ENCODE data around the gene TMEM161B. TPM values are rescaled to one million over a fixed set of nuclear protein-coding genes. Genes with fewer than 3 reads are reported as not detected.

TMEM161B gene
- total RNA-seq, 4 donors from 2014 or later, result 7.6 to 16.2 (median 10.1) TPM

DNA sequence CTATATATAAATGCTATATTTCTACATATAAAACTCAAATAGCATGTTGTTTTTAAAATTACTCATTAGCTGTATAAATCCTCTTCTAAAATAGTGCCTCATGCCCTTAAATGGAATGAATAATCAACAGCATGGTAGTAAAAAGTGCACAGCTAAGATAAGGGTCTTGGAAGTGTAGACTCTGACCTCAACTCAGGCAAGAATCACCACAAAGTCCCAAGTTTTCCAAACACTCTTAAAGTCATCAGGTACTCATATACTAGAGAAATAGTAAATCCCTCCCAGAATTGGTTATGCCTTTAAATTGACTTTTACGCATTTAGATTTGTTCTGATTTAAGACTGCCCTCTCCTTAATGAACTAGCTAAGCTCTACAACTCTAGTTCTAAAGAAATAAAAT, 113.8 kb downstream of the TMEM161B start:
- Histone ChIP-seq H3K27ac (replicated peaks in 1 of 4) (no peak overlapping the region), H3K4me1 (no peaks in the 10 kb centered on the region), H3K9me3 (peaks cover 0 to 9% (median 3%) of the 10 kb centered on the region in 4 donors), H3K4me3 (no peak overlapping the region), H3K27me3 (peaks cover 0 to 8% (median 0%) of the 10 kb centered on the region in 4 donors), H3K36me3 (no peaks in the 10 kb centered on the region)
- no peak for TF ChIP-seq POLR2A (IDR thresholded peaks at IDR 0.05; ENCODE audit: low read depth)
- no peak for TF ChIP-seq POLR2AphosphoS5 (IDR thresholded peaks at IDR 0.05)
- TF ChIP-seq EP300 (IDR thresholded peaks at IDR 0.05), result no peak
- TF ChIP-seq, protein P1, sequence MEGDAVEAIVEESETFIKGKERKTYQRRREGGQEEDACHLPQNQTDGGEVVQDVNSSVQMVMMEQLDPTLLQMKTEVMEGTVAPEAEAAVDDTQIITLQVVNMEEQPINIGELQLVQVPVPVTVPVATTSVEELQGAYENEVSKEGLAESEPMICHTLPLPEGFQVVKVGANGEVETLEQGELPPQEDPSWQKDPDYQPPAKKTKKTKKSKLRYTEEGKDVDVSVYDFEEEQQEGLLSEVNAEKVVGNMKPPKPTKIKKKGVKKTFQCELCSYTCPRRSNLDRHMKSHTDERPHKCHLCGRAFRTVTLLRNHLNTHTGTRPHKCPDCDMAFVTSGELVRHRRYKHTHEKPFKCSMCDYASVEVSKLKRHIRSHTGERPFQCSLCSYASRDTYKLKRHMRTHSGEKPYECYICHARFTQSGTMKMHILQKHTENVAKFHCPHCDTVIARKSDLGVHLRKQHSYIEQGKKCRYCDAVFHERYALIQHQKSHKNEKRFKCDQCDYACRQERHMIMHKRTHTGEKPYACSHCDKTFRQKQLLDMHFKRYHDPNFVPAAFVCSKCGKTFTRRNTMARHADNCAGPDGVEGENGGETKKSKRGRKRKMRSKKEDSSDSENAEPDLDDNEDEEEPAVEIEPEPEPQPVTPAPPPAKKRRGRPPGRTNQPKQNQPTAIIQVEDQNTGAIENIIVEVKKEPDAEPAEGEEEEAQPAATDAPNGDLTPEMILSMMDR (IDR thresholded peaks at IDR 0.05), result no peak
- 94% methylated on average over 1 of the region's 1 CpG for WGBS
- intact Hi-C loops (cut with DNase I), result no loop called here
- DNase-seq (ENCODE audit: extremely low spot score), result no peak

DNA sequence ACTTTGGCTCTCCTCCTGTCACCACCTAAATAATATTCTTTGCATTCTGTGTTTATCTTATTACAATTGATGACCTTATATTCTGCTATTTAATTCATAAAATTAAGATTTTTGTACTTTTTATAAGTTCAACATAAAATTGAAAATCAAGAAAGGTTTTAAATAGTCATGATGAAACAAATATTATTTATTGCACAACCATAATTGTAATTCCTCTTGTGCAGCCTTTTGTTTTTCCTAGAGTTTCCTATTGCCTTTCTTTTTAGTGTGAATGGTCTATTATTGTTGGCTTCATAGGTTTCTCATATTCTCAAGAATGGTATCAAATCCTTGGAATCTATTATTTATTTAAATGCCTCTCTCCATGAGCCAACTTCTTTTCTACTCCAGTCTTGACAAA, 117.9 kb downstream of the TMEM161B start:
- DNase-seq (ENCODE audit: extremely low spot score), result no peak
- H3K36me3 ChIP-seq, result no peaks in the 10 kb centered on the region
- no peak overlapping the region for H3K4me3 ChIP-seq
- no peak overlapping the region for H3K27ac ChIP-seq (replicated peaks in 1 of 4)
- peaks cover 0 to 9% (median 3%) of the 10 kb centered on the region in 4 donors for H3K9me3 ChIP-seq
- intact Hi-C loops (cut with DNase I), result no loop called here
- TF ChIP-seq POLR2A (IDR thresholded peaks at IDR 0.05; ENCODE audit: low read depth) (no peak), EP300 (IDR thresholded peaks at IDR 0.05) (no peak), POLR2AphosphoS5 (IDR thresholded peaks at IDR 0.05) (no peak)
- TF ChIP-seq, protein P1 (IDR thresholded peaks at IDR 0.05), result no peak
- H3K4me1 ChIP-seq, result peaks cover 0 to 6% (median 3%) of the 10 kb centered on the region in 4 donors
- peaks cover 0 to 10% (median 0%) of the 10 kb centered on the region in 4 donors for H3K27me3 ChIP-seq

DNA sequence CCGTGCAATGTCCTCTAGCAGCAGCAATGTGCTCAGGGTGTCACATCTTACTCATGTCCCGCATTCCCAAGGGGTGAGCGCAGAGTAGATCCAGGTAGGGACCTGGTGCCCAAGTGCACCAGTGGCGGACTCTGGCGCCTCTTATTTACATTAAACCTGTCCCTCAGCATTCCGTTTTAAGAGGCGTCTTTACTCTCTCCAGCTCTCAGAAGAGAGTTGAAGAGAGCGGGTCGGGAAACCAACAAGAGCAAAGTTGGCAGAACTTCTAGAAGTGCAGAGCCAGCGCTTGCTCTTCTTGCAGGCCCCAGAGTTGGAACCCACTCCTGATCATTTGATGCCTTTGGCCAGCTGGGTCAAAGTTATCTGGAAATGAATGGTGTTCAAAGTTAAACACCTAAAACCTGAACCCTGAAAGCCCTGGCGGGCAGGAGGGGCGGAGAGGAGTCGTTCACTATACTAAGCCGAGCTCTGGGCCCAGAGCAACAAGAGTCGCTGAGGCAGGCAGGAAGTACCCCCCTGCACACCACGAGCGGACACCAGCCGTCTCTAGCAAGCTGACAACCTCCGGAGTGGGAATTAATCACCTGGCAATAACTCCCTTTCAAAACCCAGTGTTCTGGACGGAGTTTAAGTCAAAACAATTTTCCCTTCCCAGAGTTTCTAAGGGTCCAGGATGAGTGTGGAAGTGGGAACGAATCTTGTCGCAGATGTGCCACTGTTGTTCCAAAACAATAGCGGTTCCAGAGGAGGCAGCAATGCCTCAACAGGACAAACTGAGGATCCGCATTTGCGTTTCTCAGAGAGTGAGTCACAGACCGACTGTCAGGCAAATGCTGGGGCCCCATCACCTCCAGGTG, 122.8 kb downstream of the TMEM161B start:
- H3K9me3 ChIP-seq, result peaks cover 0 to 3% (median 0%) of the 10 kb centered on the region in 4 donors
- peaks cover 0 to 51% (median 11%) of the 10 kb centered on the region in 4 donors for H3K27me3 ChIP-seq
- H3K4me1 ChIP-seq, result peaks cover 24 to 52% (median 46%) of the 10 kb centered on the region in 4 donors
- no peak overlapping the region for H3K27ac ChIP-seq (replicated peaks in 1 of 4)
- TF ChIP-seq POLR2AphosphoS5 (IDR thresholded peaks at IDR 0.05) (no peak), POLR2A (IDR thresholded peaks at IDR 0.05; ENCODE audit: low read depth) (no peak), EP300 (IDR thresholded peaks at IDR 0.05) (no peak)
- TF ChIP-seq, protein P1 (IDR thresholded peaks at IDR 0.05), result no peak
- no peaks in the 10 kb centered on the region for H3K36me3 ChIP-seq
- WGBS, result 18% methylated on average over 25 of the region's 26 CpGs
- H3K4me3 ChIP-seq, result peak overlapping the region; percentile 19 to 38 (median 26)
- no peak for DNase-seq (ENCODE audit: extremely low spot score)
- intact Hi-C loops (cut with DNase I), result no loop called here

DNA sequence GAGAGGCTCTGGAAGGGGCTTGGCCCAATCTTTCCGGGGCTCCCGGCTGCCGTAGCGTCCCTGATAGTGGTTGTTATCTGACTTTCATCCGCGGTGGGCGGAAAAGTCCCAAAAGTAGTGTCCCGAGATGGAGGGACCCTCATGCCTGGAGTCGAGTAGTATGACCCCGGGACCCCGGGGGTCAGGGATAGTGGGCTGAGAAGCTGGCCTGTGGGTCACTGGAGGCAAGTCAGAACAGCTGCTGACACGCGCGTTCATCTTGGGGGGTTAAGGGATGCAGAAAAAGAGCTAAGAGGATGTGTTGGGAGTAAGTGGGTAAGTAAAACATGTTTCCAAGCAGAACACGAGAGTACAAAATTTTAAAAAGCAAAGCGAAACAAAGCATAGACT, 123.4 kb downstream of the TMEM161B start:
- no peak overlapping the region for H3K27ac ChIP-seq (replicated peaks in 1 of 4)
- no peak for DNase-seq (ENCODE audit: extremely low spot score)
- H3K36me3 ChIP-seq, result no peaks in the 10 kb centered on the region
- peaks cover 30 to 58% (median 52%) of the 10 kb centered on the region in 4 donors for H3K4me1 ChIP-seq
- peaks cover 0 to 57% (median 11%) of the 10 kb centered on the region in 4 donors for H3K27me3 ChIP-seq
- TF ChIP-seq POLR2A (IDR thresholded peaks at IDR 0.05; ENCODE audit: low read depth) (no peak), EP300 (IDR thresholded peaks at IDR 0.05) (no peak), POLR2AphosphoS5 (IDR thresholded peaks at IDR 0.05) (no peak)
- TF ChIP-seq, protein P1 (IDR thresholded peaks at IDR 0.05), result no peak
- WGBS, result 26% methylated on average over 15 of the region's 16 CpGs
- intact Hi-C loops (cut with DNase I), result no loop called here
- H3K9me3 ChIP-seq, result no peaks in the 10 kb centered on the region
- peak overlapping the region; percentile 19 to 38 (median 26) for H3K4me3 ChIP-seq

Small RNAs within 50 kb of the gene (small RNA-seq; reads per million reads assigned to genes)
- 0 reads per million in 3 donors for gene RNA5SP187
